Measurements from ENCODE around the gene BCR.

The BCR gene

GRCh38 chr22:23268877-23269276, 88.6 kb downstream of the BCR start:
- no peak overlapping the region for H3K4me3 ChIP-seq (ENCODE audit: low read depth, low read length)
- no peak for TF ChIP-seq CTCF (IDR thresholded peaks at IDR 0.05; ENCODE audit: low read depth, low read length)

- H3K4me3 ChIP-seq (ENCODE audit: low read depth, low read length), result no peak overlapping the region
Measured at GRCh38 chr22:23269441-23270211, 89.3 kb downstream of the BCR start.

GRCh38 chr22:23270212-23270733, 90.0 kb downstream of the BCR start:
- no peak for TF ChIP-seq CTCF (IDR thresholded peaks at IDR 0.05; ENCODE audit: low read depth, low read length)
- no peak overlapping the region for H3K4me3 ChIP-seq (ENCODE audit: low read depth, low read length)

More at GRCh38 chr22:23269441-23270211, 89.3 kb downstream of the BCR start:
- TF ChIP-seq CTCF (IDR thresholded peaks at IDR 0.05; ENCODE audit: low read depth, low read length), result no peak

GRCh38 chr22:23270798-23271596, 90.7 kb downstream of the BCR start:
- no peak overlapping the region for H3K4me3 ChIP-seq (ENCODE audit: low read depth, low read length)
- no peak for TF ChIP-seq CTCF (IDR thresholded peaks at IDR 0.05; ENCODE audit: low read depth, low read length)

GRCh38 chr22:23271597-23271908, 91.2 kb downstream of the BCR start:
- no peak for TF ChIP-seq CTCF (IDR thresholded peaks at IDR 0.05; ENCODE audit: low read depth, low read length)

GRCh38 chr22:23272371-23272770, 92.1 kb downstream of the BCR start:
- TF ChIP-seq CTCF (IDR thresholded peaks at IDR 0.05; ENCODE audit: low read depth, low read length), result no peak
- no peak overlapping the region for H3K4me3 ChIP-seq (ENCODE audit: low read depth, low read length)

More at GRCh38 chr22:23271597-23271908, 91.2 kb downstream of the BCR start:
- no peak overlapping the region for H3K4me3 ChIP-seq (ENCODE audit: low read depth, low read length)

- TF ChIP-seq CTCF (IDR thresholded peaks at IDR 0.05; ENCODE audit: low read depth, low read length), result no peak
- no peak overlapping the region for H3K4me3 ChIP-seq (ENCODE audit: low read depth, low read length)
Measured at GRCh38 chr22:23272834-23273233, 92.5 kb downstream of the BCR start.

Data from WI38 (cell line).